GM10266 (cell line): ENCODE measurements around the gene EFCAB6.

Experiments used
- DNase-seq: peaks from one replicate; pipeline ENCODE4 v3.0.0; 2012; ENCODE audit errors: extremely low spot score
- CTCF ChIP-seq: IDR thresholded peaks from 2 replicates; pipeline ENCODE4 v1.5.1; 2012; ENCODE audit warnings: mild to moderate bottlenecking, low read depth; ENCODE audit not compliant: control insufficient read depth, insufficient read depth; ENCODE audit errors: missing control alignments

The EFCAB6 gene, protein sequence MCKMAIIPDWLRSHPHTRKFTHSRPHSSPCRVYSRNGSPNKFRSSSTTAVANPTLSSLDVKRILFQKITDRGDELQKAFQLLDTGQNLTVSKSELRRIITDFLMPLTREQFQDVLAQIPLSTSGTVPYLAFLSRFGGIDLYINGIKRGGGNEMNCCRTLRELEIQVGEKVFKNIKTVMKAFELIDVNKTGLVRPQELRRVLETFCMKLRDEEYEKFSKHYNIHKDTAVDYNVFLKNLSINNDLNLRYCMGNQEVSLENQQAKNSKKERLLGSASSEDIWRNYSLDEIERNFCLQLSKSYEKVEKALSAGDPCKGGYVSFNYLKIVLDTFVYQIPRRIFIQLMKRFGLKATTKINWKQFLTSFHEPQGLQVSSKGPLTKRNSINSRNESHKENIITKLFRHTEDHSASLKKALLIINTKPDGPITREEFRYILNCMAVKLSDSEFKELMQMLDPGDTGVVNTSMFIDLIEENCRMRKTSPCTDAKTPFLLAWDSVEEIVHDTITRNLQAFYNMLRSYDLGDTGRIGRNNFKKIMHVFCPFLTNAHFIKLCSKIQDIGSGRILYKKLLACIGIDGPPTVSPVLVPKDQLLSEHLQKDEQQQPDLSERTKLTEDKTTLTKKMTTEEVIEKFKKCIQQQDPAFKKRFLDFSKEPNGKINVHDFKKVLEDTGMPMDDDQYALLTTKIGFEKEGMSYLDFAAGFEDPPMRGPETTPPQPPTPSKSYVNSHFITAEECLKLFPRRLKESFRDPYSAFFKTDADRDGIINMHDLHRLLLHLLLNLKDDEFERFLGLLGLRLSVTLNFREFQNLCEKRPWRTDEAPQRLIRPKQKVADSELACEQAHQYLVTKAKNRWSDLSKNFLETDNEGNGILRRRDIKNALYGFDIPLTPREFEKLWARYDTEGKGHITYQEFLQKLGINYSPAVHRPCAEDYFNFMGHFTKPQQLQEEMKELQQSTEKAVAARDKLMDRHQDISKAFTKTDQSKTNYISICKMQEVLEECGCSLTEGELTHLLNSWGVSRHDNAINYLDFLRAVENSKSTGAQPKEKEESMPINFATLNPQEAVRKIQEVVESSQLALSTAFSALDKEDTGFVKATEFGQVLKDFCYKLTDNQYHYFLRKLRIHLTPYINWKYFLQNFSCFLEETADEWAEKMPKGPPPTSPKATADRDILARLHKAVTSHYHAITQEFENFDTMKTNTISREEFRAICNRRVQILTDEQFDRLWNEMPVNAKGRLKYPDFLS (N-terminal part only)

DNA sequence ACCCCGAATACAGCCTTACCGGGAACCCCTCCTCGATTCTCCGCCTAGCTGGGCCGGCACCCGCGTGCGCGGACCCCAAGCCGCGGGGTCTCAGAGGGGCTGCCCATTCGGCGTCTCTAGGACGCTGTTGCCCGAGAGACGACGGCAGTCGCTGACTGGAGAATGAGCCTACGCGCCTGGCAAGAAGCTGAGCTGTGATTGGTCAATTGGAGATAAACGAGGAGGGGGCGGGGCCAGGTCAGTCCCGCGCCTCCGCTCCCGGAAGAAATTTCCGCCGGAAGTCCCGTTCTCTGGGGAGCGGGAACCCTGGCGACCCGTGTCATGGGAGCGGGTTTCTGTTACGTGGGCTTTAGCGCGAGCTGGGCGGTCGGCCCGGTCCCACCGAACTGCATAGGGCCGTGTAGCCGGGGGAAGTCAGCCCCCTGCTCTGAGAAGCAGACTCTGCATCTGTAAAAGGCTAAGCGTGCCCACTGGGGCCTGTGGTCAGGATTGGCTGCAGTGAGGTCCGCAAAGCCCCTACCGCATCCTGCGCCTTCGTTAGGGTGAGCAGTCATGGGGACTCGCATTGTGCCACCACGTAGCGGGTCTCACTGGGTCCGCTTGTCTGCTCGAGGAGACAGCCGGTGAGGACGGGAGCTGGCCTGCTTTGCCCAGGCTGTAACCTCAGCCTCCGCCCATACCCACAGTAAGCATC, at the start of gene EFCAB6:
Gene EFCAB6, minus strand, starts transcription at position 157 of the 694 bp plus-strand sequence. CDS start 29,987 bp downstream, outside the sequence.
- no peak for TF ChIP-seq CTCF

GRCh38 chr22:43861529-43861928, 49.4 kb upstream of the EFCAB6 start:
- DNase-seq, result no peak
- TF ChIP-seq CTCF, result no peak

More for the DNA sequence above, at the start of gene EFCAB6:
- peak; percentile 94 for DNase-seq

GRCh38 chr22:43860831-43861230, 48.7 kb upstream of the EFCAB6 start:
- TF ChIP-seq CTCF, result no peak
- DNase-seq, result no peak

DNA sequence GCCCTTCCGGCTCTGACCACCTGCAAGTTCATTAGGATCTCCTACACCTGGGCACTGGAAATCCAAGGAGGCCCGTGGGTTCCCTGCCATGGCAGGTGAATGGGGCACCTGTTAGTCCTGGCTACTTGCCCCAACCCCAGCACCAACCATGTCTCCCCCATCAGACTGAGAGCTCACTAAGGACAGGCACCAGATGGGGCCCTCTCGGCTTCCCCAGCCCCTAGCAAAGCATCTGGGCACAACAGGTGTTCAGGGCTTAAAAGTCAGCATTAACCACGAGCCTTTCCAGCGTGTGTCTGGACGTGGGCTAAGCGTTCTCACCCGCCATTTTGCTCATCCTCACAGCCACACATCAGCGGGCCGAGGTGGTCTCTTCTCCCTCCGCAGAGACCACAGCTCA, 48.0 kb upstream of the EFCAB6 start:
- DNase-seq, result no peak
- TF ChIP-seq CTCF, result no peak

GRCh38 chr22:43859621-43860020, 47.5 kb upstream of the EFCAB6 start:
- no peak for DNase-seq

GRCh38 chr22:43859176-43859575, 47.1 kb upstream of the EFCAB6 start:
- TF ChIP-seq CTCF, result no peak
- DNase-seq, result no peak

More at GRCh38 chr22:43859621-43860020, 47.5 kb upstream of the EFCAB6 start:
- TF ChIP-seq CTCF, result no peak
